Endometrium (tissue), 2 donors: ENCODE results near the gene GRIP2.

Experiments used
- FAIRE-seq: peaks from 2 replicates; lab custom pipeline; 2012; peaks lifted over from hg19 to GRCh38; lab: Jason Lieb, UNC
- donor health status: control.
- donor health status: control.

GRIP2 gene

GRCh38 chr3:14483286-14483685 is 56.9 kb downstream of the GRIP2 start:
- FAIRE-seq: no peak

GRCh38 chr3:14482271-14482721 is 57.8 kb downstream of the GRIP2 start:
- FAIRE-seq: peak; percentile 39

GRCh38 chr3:14481646-14482036 is 58.5 kb downstream of the GRIP2 start:
- FAIRE-seq: no peak

GRCh38 chr3:14481018-14481645 is 59.0 kb downstream of the GRIP2 start:
- FAIRE-seq: no peak

- no peak for FAIRE-seq
These were observed 59.7 kb downstream of the GRIP2 start for GRCh38 chr3:14480207-14481017.

- no peak for FAIRE-seq
These were observed 60.6 kb downstream of the GRIP2 start for GRCh38 chr3:14479591-14479990.

GRCh38 chr3:14478956-14479550 is 61.1 kb downstream of the GRIP2 start:
- no peak for FAIRE-seq

- FAIRE-seq: no peak
These were observed 62.7 kb downstream of the GRIP2 start for GRCh38 chr3:14477311-14477935.

- FAIRE-seq: no peak
These were observed 63.4 kb downstream of the GRIP2 start for GRCh38 chr3:14476583-14477265.

- FAIRE-seq: no peak
These were observed 64.5 kb downstream of the GRIP2 start for GRCh38 chr3:14475621-14476020.

GRCh38 chr3:14474363-14475081 is 65.6 kb downstream of the GRIP2 start:
- FAIRE-seq: no peak

GRCh38 chr3:14473411-14473891 is 66.7 kb downstream of the GRIP2 start:
- FAIRE-seq: peak; percentile 96

GRCh38 chr3:14472471-14473351 is 67.4 kb downstream of the GRIP2 start:
- no peak for FAIRE-seq

GRCh38 chr3:14471690-14472089 is 68.5 kb downstream of the GRIP2 start:
- FAIRE-seq: peak; percentile 79

- no peak for FAIRE-seq
These were observed 69.1 kb downstream of the GRIP2 start for GRCh38 chr3:14471016-14471415.

GRCh38 chr3:14470461-14470860 is 69.7 kb downstream of the GRIP2 start:
- FAIRE-seq: no peak

- FAIRE-seq: no peak
These were observed 71.5 kb downstream of the GRIP2 start for GRCh38 chr3:14468621-14468981.

GRCh38 chr3:14467814-14468620 is 72.1 kb downstream of the GRIP2 start:
- no peak for FAIRE-seq

- no peak for FAIRE-seq
These were observed 73.8 kb downstream of the GRIP2 start for GRCh38 chr3:14466179-14466903.
